Kasumi-1 (cell line): ENCODE results near the gene STOML2.

Experiments
- DNase-seq, 2 experiments: peaks; one replicate each; lab custom pipeline; 2025; lab: John Stamatoyannopoulos, UW

STOML2 gene

GRCh38 chr9:35107297-35108290 lies 4.7 kb upstream of the STOML2 start:
- no peak for DNase-seq

GRCh38 chr9:35106343-35106730 lies 3.4 kb upstream of the STOML2 start:
- no peak for DNase-seq

GRCh38 chr9:35105571-35106342 lies 2.8 kb upstream of the STOML2 start:
- DNase-seq = no peak

- no peak for DNase-seq
These were observed 2.2 kb upstream of the STOML2 start for GRCh38 chr9:35105126-35105525.

- DNase-seq = no peak
These were observed 1.7 kb upstream of the STOML2 start for GRCh38 chr9:35104586-35104985.

GRCh38 chr9:35103660-35104191 lies 795 bp upstream of the STOML2 start:
- DNase-seq = no peak

GRCh38 chr9:35102465-35102768 lies 514 bp downstream of the STOML2 start:
- no peak for DNase-seq

- DNase-seq = no peak
These were observed 5.4 kb downstream of the STOML2 start for GRCh38 chr9:35097573-35097972.

- DNase-seq = peak; percentile 87 to 88
These were observed 6.7 kb downstream of the STOML2 start, which contains the start of gene PIGO for GRCh38 chr9:35096035-35096849. Gene PIGO, minus strand, starts transcription at chr9:35096591. Its CDS starts 1,026 bp downstream, at chr9:35095565.

GRCh38 chr9:35091536-35091935 lies 11.4 kb downstream of the STOML2 start:
- DNase-seq = no peak

GRCh38 chr9:35089434-35089833 lies 13.5 kb downstream of the STOML2 start:
- no peak for DNase-seq

- DNase-seq = no peak
These were observed 17.9 kb downstream of the STOML2 start for GRCh38 chr9:35085078-35085477.

GRCh38 chr9:35079426-35080341 lies 23.2 kb downstream of the STOML2 start, which contains the start of gene FANCG:
Gene FANCG, minus strand, starts transcription at chr9:35079942. Its CDS starts 418 bp downstream, at chr9:35079524.
- peak; percentile 90 to 94 for DNase-seq

GRCh38 chr9:35079041-35079425 lies 23.9 kb downstream of the STOML2 start:
- DNase-seq = peak in 1 of 2 experiments; percentile 6

GRCh38 chr9:35078066-35078465 lies 24.9 kb downstream of the STOML2 start:
- DNase-seq = no peak

GRCh38 chr9:35076848-35077247 lies 26.1 kb downstream of the STOML2 start:
- no peak for DNase-seq

GRCh38 chr9:35075358-35075757 lies 27.6 kb downstream of the STOML2 start:
- no peak for DNase-seq

GRCh38 chr9:35074791-35075190 lies 28.1 kb downstream of the STOML2 start:
- no peak for DNase-seq

- DNase-seq = no peak
These were observed 28.8 kb downstream of the STOML2 start for GRCh38 chr9:35074141-35074540.

GRCh38 chr9:35073279-35073612 lies 29.7 kb downstream of the STOML2 start:
- no peak for DNase-seq
